Measurements from ENCODE around the gene JMJD1C.

The JMJD1C gene

DNA sequence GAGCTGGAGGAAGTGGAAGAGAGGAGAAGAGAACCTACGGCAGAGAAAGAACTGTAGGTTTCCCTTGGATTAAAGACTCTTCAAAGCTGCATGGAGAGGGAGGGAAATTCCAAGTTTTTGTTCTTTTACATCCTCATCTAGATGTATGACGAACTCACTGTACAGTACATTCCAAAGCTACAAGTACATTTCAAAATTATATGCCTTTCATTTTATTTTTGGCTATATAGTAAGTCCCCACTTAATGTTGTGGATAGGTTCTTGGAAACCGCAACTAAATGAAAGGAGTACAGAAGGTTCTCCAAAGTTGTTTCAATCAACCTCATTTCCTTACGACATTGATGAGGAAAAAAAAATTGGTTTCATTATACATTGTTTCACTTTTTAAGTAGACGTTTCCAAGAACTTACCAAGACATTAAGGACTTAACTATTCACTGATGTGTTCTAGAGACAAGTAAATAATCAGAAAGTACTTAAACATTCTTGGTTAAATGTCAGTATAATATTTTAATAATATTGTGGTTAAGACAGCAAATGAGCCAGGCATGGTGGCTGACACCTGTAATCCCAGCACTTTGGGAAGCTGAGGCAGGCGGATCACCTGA is 16.1 kb upstream of the JMJD1C start:
- DNase-seq (ENCODE audit: low spot score): no peak

DNA sequence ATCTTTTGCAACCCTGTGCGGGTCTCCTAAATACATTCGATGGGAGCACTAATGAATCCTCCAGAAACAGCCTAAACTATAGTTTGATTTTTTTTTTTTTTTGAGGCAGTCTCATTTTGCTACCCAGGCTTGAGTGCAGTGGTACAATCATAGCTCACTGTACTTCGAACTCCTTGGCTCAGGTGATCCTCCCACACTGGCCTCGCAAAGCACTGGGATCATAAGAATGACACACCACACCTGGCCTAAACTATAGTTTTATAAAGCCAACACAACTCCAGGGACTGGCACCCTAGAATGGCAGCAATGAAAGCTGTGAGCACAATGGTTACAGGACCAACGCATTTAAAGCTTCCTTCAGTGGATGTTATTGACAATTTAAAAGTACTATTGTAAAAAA is 14.5 kb upstream of the JMJD1C start:
- no peak for DNase-seq (ENCODE audit: low spot score)

DNA sequence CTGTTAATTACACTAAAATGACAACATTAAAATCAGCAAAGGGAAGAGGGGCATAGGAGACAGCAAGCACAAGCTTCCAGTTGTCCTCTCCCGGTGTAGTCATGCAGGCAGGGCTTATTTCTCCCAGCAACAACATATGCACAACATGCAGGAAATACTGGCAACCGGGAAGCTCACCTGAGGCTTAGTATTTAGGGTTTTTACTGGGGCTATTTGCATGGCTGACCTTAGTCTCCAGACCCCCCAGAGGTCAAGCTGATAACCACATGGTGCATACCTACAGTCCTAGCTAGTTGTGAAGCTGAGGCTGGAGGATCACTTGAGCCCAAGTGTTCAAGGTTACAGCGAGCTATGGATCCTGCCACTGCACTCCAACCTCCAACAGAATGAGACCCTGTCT is 12.8 kb upstream of the JMJD1C start:
- DNase-seq (ENCODE audit: low spot score): no peak

- no peak for DNase-seq (ENCODE audit: low spot score)
These were observed 12.2 kb upstream of the JMJD1C start for GRCh38 chr10:63477927-63478326.

DNA sequence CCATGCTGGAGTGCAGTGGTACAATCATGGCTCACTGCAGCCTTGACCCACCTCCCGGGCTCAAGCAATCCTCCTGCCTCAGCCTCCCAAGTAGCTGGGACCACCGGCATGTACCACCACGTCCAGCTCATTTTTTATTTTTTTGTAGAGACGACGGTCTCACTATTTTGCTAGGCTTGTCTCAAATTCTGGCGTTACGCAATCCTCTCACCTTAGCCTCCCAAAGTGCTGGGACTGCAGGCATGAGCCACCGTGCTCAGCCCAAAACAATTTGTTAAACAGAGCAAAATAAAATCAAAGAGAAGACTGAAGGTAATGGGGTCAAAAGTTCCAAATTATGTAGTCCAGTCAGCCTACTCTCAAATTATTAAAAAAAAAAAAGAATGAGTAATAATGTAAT is 8.7 kb upstream of the JMJD1C start:
- no peak for DNase-seq (ENCODE audit: low spot score)

- no peak for DNase-seq (ENCODE audit: low spot score)
These were observed 5.2 kb upstream of the JMJD1C start for GRCh38 chr10:63470928-63471327.

DNA sequence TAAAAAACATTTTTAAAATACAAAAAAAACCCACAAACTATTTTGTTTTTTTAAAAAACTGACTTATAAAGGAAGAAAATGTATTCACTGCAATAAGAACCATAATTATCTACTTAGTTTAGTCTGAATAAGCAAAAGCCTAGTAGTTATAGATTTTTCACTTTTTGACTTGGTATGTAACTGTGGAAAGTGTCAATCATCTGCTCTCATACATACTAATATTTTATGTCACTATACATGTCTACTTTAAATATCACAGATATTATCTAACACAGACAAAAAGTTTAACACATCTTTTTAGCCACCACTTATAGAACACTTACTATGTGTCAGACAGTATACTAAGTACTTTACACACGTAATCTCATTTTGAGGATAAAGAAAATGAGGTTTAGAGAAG is 3.2 kb upstream of the JMJD1C start:
- DNase-seq (ENCODE audit: low spot score): no peak

GRCh38 chr10:63467841-63468240 is 2.1 kb upstream of the JMJD1C start:
- no peak for DNase-seq (ENCODE audit: low spot score)

GRCh38 chr10:63466144-63466935 is 563 bp upstream of the JMJD1C start:
- DNase-seq (ENCODE audit: low spot score): peak; percentile 80

DNA sequence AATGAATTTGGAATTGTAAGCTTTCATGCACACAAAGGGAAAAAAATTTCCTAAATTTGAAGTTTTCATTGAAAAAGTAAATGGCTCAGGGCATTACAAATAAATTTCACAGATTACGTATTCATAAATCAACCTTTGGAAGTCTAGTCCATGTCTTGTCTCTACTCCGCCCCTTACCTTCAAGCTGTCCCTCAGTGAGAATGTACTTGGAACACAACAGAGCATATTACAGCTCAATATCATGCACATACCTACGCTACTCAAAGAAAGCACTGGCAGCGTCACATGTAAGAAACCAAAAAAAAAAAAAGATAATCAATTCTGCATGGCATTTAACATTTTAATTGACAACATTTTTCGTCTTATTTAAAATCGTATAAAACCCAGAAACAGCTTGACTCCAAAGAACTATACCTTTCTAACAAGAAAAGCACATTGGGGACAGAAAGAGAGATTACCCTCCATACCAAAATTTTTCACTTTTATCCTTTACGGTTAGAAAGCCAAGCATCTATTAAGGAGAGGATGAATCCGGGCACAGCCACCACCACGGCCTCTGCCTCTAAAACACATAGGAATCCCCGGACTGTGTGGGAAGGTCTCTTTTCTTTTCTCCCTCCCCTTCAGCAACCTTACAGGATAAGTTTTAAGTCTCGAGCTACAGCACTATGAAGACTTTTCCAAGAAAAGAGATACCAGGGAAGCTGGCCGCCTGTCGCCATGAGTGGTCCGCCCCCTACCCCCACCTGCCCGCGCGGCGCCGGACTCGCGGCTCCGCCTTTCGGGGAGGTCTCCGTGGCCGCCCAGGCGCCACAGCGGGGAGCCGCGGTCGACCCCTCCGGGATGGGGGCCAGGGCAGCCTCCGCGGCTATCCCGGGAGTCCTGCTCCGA is 1.1 kb downstream of the JMJD1C start:
- DNase-seq (ENCODE audit: low spot score): no peak

DNA sequence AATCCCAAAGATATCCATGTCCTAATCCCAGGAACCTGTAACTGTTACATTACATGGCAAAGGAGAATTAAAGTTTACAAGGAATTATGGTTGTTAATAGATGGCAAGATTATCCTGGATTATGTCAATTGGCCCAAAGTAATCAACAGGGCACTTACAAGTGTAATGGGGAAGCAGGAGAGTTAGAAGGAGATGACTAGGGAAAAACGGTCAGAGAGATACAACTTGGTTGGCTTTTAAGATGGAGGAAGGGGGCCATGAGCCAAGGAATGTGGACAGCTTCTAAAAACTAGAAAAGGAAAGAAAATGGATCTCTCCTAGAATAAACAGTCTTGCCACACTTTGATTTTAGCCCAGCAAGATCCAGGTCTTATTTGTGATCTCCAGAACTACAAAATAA is 3.3 kb downstream of the JMJD1C start:
- DNase-seq (ENCODE audit: low spot score): no peak

GRCh38 chr10:63458177-63458576 is 7.6 kb downstream of the JMJD1C start:
- no peak for DNase-seq (ENCODE audit: low spot score)

- no peak for DNase-seq (ENCODE audit: low spot score)
These were observed 8.2 kb downstream of the JMJD1C start for GRCh38 chr10:63457594-63457993.

- DNase-seq (ENCODE audit: low spot score): no peak
These were observed 9.2 kb downstream of the JMJD1C start for GRCh38 chr10:63456437-63457210.

DNA sequence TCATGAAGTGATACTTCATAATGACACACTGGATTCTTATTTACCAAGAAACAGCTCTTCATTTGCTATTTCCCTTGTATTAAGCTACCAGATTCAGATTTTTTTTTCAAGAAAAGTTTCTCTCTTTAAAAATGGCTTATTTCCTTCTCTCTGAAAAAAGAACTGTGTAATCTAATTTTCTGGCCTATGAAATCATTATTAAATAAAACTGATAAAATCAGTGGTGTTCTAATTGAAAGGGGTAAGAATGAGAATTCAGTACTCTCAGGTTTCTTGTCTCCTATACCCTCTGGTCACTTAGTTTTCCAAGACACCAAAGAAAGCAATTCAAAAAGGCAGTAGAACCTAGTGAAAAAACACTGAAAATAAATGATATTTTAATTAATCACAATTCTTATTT is 10.3 kb downstream of the JMJD1C start:
- no peak for DNase-seq (ENCODE audit: low spot score)

- no peak for DNase-seq (ENCODE audit: low spot score)
These were observed 11.1 kb downstream of the JMJD1C start for GRCh38 chr10:63454631-63455030.

GRCh38 chr10:63452524-63452923 is 13.3 kb downstream of the JMJD1C start:
- no peak for DNase-seq (ENCODE audit: low spot score)

GRCh38 chr10:63446716-63447440 is 18.9 kb downstream of the JMJD1C start:
- no peak for DNase-seq (ENCODE audit: low spot score)

GRCh38 chr10:63441404-63441803 is 24.4 kb downstream of the JMJD1C start:
- DNase-seq (ENCODE audit: low spot score): no peak

- no peak for DNase-seq (ENCODE audit: low spot score)
These were observed 26.2 kb downstream of the JMJD1C start for GRCh38 chr10:63439607-63440006.

All from NAMALWA (cell line).